Smooth muscle cell of the brain vasculature (primary cell): Measurements from ENCODE around the gene PRMT5.
"Not testable (repeated sequence)": the region's sequence is repeated elsewhere in the genome, so short reads cannot be mapped to it uniquely, and the experiment has no call there.

ENCODE experiments used
- DNase-seq: peaks from one replicate; pipeline ENCODE4 v3.0.0-alpha.2; 2012; ENCODE audit warnings: low read depth, low spot score

The PRMT5 gene

DNA sequence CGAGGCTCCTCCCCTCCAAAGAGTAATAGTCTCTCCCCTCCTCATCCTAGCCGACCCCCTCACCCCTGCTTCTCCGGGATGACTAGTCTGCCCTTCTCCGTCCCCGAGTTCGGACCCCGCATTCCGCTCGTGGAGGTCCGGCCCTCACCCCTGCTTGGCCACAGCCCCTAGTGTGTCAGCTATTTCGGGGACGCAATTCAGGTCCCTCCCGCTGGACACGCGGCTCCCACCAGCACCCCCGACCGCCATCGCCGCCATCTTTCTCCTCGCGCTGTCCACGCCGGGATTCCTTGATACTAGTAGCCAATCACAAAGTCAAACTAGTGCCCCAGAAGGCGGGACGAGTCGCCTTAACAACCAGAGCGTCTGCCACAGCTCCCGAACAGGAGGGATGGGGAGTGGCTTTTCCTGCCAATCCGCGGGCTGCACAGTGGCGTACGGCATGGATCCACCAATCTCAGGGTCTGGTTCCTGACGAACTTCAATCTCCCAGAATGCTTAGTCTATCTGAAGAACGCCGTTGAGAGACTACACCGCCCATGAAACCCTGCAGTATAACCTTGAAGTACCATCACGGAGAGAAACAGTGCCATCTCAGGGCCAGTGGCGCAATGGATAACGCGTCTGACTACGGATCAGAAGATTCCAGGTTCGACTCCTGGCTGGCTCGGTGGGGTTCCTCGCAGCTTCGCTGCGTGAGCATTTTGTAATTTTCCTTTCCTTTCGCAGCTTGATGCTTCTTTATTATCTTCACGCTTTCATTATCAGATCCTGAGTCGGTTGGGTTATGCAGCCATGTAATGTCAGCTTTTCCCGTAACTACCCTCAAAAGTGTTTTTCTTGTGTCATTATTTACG, at the start of gene PRMT5:
TSS of gene PRMT5 (minus strand) at position 273 of the 857 bp plus-strand sequence. CDS start at position 258, 15 bp downstream.
- DNase-seq: peak; percentile 100

DNA sequence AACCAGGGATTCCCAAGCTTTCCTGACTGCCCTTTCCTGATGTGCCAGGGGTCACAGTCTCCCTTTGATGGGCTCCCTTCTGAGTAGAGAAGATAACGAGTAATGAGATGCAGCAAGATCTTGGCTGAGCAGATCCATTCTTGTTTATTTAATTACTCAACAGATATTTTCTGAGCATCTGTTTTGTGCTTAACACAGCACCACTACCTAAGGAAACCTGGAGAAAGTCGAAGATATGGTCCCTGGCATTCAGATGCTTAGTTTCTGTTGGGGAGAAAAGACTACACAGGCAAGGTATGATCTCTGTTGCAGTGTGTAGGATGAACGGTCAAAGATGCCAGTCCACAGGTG, 49.3 kb upstream of the PRMT5 start:
- no peak for DNase-seq

DNA sequence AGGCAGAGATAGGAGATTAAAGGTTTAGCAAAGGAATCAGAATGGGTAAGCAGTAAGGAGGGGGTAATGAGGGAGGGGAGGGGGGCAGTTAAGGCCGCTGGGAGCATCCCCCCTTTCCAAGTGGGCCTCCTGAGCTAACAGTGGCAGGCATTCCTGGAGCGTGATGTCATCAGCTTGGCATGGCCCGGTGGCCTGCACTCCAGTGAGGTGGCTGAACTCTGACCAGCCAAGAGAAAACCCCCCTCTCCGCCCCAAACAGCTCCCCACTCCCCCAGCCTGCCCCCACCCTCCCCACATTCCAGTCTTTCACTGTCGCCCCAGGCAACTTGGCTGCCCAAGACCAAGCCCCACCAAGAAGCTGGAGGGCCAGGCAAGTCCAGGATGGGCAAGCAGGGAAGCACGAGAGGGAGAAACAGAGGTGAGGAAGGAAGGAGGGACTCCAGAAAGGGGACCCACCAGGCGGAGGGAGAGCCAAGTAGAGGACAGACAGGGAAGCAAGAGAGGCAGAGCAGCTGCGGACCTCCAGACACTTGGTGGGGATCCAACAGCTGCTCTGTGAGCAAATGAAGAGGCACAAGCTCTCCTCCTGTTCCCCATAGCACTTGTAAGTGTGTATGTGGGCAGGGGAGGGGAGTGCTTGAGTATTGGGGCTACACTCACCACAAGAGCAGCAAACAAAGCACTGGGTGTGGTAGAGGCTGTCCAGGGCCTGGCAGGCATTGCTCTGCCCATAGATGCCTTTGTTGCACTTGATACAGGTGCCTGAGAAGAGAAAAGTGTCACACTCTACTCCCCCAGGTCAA, 48.7 kb upstream of the PRMT5 start:
- no peak for DNase-seq

DNA sequence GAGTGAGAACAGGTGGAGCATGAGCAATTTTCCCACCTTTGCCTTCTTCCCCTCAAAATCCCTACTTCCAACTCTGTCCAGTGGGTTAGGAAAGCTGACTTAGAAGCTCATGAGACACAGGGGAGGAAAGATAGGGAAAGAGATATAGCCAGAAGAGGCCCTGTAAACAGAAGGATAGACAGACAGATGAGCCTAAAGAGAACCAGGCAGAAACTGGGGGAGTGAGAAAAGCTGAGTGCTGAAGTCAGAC, 48.2 kb upstream of the PRMT5 start:
- DNase-seq: no peak

DNA sequence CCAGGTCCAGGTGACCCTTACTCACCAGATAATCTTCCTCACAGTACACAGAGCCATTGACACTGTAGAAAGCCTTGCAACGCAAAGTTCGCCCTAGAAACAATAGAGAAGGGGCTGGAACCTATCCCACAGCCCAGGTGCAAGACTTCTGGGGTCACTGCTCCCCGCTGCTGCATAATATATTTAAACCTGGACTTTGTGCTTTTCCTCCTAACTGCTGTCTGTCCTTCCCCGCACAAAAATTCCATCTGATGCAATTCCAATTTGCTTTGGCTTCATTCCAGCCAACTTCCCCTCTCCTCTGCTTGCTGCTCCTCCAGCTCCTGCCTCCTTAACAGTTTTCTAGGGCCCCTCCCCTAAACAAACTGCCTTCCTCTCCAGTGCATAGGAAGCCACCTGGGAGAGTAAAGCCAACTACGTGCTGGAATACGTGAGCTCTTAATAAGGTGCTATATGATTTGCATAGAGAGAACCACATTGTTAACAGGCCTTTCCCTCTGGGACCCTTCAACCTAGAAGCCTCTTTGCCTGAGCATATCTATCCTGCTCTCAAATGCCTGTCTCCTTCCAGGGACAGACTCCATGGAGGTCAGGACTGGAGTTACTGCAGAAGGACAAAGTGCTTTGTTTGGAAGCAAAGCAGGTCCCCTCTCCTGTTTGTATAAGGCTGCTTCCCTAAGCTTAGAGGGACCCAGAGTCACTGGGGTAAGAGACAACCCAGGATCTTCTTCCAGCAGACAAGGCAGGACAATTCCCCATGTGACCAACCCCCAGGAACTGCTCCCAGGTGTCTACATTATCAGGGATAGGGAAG, 47.7 kb upstream of the PRMT5 start:
- DNase-seq: no peak

DNA sequence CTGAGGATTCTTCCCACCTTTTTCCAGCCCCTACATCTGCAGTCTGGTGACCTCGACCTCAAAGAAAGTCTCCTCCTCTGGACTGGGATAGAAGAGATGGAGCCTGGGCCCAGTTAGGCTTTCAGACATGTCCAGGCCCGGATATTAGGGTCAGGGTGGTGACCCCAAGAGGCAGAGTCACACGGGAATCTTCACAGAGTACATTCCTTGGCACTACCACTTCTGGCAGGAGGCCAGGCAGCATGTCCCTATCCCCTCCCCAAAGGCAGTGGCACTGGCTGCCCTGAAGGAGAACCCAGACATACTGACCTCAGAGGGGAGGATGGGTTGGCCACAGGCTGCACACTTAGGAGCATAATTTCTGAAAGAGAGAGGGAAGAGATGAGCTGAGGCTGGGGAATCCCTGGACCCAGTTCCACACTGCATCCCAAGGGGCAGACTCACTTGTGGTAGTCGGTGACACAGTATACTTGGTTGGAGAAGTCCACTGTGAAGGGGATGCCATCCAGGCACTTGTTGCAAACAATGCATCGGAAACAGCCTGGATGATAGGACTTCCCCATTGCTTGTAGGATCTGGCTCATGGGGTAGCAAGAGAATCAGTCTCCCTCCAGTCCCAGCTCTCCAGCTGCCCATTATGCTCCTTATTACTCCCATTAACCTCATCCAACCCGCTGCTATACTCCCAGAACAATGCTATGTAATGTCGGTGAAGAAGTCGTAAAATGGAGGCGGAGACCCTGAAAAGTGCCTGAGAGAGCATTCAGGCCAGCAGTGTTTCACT, 45.5 kb upstream of the PRMT5 start:
- no peak for DNase-seq

DNA sequence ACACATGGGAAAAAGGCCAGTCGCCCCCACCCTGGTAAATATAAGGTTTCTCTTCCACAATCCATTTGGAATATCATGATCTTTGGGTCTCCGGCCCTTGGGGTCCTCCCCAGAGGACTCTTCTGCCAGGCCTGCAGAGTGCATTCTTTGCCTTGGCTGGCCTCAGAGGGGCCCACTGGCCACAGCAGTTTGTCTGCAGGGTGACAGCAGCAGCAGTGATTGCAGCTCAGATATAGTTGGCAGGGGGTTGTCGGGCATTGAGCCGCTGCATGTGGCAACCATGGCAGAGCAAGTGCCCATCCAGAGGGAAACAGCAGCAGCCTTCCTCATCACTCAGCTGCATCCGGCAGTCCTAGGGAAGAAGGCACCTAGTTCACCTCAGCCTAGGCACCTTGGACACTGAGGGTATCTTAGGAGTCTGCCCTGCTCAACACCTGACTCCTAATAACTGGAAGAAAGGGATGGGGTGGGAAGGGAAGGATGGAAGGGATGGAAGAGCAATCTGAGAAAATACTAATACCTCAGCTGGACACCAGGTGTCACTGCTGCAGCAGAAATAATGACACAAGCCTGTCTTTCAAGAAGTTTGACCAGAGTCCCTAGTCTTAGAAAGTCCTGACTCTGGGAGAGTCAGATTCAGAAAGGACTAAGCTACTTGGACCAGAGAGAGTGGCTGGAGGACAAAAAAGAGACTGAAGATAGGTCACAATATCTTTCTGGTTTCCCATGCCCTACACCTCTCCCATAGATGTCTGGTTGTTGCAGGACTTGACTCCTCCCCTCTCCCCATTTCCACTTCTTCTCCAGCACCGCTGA, 44.2 kb upstream of the PRMT5 start:
- DNase-seq: no peak

DNA sequence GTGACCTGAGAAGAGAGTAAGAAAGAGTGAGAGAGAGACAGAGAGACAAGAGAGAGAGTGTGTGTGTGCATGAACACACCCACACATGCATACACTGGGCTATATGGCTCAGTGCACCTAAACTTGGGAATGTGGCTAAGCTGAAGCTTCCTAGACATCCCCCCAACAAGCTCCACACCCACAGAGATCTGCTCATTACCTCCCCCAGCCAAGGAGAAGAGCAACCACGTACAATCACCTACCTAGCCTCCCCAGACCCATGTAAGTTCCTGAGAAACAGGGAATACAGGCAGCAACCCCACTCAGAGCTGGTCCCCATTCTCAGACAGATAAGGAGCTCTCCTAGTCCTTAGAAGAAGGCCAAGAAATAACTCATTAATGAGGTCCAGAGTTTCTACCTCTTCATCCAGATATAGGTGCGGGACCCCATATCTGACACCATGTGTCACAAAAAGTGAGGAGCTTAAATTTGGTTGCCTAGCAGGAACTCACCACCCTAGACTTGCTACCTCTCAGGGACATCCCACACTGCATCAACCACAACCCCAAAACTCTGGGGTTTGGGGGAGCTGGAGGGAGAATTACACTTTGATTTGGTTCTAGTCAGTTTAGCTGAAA, 43.2 kb upstream of the PRMT5 start:
- no peak for DNase-seq

DNA sequence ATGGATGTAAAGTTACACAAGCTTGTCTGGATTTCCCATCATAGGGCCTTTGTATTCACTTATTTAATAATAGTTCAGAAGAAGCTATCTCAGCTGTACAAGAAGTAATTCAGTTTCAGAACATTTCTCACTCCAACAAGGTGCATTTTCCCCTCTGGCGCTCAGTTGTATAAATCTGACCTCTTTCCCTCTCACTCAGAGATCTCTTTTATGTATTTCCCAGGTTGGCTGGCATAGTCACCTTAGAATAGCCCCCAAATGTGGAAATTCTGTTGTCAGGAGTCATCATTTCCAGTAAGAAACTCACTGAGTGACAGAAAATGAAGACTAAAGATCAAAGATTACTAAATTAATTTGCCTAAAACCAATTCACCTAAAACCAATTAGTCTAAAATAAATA, 42.0 kb upstream of the PRMT5 start:
- no peak for DNase-seq

DNA sequence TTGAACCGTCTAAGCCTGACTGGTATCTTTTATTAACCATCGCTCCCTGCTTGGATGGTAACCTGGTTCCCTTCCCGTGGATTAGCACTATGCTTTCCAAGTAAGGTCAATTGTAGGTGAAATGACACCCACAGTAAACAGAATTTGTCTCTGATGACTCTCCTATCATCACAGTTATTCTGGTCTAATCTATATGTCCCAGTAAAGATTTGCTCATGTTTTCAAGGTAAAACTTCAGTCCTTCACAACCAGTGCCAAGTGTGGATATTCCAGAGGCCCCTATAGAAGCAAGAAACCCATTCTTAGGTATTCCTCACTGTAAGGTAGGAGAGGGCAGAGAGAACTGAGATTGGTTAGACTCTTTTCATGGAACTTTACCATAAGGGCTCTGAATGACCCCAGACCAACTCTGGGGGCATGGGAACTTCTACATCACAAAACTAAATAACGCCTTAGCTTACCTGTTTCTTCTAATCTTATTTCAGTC, 37.6 kb upstream of the PRMT5 start:
- no peak for DNase-seq

DNA sequence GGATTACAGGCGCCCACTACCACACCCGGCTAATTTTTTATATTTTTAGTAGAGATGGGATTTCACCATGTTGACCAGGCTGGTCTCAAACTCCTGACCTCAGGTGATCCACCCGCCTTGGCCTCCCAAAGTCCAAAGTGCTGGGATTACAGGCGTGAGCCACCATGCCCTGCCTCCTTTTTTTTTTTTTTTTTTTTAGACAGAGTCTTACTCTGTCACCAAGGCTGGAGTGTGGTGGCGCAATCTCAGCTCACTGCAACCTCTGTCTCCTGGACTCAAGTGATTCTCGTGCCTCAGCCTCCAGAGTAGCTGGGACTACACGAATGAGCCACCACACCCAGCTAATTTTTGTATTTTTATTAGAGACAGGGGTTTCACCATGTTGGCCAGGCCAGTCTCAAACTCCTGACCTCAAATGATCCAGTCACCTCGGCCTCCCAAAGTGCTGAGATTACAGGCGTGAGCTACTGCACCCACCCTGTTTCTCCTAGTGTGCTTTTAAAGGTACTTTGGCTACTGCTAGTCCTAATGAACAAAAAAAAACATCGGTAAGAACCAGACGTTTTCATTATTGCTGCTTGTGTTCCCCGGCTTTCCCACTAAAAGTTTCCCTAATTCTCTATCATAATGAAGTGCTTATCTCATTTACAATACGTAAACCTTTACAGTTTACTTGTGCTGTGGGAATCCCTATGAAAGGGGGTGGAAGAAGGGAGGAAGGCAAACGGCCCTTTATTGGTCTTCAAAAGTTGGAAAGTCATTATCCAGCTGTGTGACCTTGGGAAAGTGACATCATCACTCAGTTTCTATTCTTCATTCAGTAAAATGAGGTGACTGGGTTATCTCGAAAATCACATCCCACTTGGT, 37.0 kb upstream of the PRMT5 start:
- DNase-seq: not testable (repeated sequence)

DNA sequence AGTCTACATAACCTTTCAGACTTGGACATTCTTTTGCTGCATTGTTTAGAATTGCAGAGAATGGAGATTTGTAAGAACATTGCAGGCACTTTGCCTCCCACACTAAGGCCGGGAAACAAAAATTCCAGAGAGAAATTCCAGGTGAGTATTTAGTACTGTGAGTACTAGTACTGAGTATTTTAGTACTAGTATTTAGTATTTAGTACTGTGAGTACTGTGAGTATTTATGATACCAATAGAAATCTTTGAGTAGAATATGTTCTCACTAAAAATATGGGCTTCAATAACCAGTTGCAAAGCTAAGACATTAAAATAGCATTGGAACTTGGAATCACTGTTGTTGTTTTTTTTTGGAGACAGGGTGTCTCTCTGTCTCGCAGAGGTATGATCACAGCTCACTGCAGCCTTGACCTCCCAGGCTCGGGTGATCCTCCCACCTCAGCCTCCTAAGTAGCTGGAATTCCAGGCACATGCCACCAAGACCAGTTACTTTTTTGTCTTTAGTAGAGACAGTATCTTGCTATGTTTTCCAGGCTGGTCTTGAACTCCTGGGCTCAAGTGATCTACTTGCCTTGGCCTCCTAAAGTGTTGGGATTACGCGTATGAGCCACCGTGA, 33.0 kb upstream of the PRMT5 start:
- no peak for DNase-seq

DNA sequence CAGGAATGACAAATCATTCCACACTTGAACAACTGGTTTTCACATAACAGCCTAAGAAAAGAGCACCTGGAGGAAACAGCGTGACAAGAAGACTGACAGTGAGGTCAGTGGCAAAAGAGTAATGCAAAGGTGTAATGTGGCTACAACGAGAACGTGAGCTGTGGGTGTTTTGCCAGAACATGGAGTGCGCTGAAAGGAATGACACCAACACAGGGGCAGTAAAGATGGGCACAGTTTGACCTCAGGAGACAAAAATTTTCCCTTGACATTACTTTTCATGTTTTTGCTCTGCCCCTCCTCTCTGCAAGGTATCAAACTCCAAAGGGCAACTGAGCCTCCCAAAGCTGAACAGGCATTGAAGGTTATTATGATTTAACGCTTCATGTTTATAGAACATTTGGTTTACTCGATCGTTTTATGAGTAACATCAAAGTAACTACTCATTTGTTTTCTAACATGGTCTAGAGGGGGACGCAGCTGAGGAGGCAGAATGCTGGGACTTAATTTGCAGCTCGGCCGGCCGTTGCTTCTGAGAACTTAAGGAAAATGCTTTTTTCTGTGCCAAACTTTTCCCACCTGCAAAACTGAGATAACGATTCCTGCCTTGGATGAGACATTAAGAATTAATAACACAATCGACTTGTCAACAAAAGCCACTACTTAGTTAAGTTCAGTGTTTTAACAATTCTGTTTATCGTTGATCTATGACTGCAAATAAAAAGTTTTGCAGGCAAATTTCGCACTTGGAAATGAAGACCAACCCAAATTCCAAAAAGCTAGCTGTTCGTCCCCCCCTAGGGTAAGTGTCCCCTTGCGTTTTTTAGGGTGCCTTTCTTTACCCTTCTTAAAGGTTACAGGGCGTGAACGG, 26.8 kb upstream of the PRMT5 start:
- DNase-seq: no peak

DNA sequence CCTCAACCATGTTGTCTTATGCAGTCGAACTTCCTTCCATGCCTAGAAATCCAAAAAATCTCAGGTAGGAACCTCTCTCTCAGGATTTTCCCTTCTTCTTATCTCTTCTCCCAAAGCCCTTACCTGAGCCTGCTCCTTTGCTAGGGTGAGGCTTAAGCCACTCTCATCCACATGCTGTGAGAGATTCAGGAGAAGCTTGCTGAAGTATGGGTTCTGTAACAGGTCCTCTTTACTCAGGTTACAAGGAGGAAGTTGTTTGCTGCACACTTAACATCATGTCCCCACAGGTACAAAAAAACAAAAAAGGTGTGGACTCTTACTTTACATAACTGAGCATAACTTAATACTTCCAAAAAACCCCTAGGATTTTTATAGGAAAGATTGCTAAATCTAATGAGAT, 23.2 kb upstream of the PRMT5 start:
- no peak for DNase-seq

DNA sequence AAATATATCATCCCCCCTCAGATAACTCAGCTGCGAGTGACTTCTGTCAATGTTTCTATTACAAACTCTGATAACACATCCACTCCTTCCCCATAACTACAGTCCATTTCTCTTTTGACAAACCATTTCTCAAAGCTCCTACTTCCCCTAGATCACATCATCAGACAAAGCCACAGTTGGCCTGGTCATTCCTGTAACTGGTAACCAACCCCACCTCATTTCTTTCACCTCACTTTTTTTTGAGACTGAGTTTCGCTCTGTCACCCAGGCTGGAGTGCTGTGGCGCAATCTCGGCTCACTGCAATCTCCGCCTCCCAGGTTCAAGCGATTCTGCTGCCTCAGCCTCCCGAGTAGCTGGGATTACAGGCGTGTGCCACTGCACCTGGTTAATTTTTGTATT, 22.6 kb upstream of the PRMT5 start:
- DNase-seq: not testable (repeated sequence)

DNA sequence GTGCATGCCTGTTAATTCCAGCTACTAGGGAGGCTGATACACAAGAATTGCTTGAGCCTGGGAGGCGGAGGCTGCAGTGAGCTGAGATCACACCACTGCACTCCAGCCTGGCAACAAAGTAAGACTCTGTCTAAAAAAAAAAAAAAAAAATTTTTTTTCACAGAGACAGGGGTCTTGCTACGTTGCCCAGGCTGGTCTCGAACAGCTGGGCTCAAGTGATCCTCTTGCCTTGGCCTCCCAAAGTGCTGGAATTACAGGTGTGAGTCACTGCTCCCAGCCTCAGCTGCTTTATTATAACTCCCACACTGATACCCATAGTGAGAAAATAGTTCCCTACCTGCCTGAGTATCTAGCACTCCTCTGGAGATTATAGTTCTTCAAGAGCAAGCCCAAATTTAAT, 16.5 kb upstream of the PRMT5 start:
- DNase-seq: no peak

DNA sequence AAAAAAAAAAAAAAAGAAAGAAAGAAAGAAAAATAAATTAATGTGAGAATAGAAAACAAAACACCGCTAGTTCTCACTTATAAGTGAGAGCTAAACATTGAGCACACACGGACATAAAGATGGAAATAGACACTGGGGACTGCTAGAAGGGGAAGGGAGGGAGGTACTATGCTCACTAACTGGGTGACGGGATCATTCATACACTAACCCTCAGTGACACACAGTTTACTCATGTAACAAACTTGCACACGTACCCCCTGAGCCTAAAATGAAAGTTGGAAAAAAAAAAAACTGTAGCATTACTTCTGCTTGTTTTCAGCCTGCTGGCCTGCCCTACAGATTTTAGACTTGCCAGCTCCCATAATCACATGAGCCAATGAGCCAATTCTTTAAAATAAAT, 10.5 kb upstream of the PRMT5 start:
- DNase-seq: no peak

DNA sequence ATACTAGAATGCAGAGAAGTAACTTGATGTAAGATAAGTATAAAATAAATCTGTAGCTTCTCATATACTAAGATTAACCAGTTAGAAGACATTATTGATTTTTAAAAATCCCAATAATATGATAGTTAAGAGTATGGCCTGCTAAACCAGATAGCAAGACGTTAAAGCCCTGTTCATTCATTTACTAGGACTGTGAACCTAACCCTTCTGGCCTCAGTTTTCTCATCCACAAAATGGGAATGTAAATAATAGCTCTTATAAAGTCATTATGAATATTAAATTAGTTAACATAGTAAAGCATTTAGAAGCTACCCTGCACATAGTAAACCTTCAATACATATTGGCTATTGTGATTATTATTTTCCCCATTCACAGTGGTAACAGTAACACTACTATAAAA, 6.0 kb upstream of the PRMT5 start:
- no peak for DNase-seq
